ENCODE data around the gene C17orf75.
"Not testable (repeated sequence)": the region's sequence is repeated elsewhere in the genome, so short reads cannot be mapped to it uniquely, and the experiment has no call there.

The C17orf75 gene

GRCh38 chr17:32318071-32318470 lies 23.9 kb downstream of the C17orf75 start:
- H3K27ac ChIP-seq (ENCODE audit: low read length) = no peak overlapping the region
- H3K9me3 ChIP-seq (ENCODE audit: insufficient read depth, low read length) = no peaks in the 10 kb centered on the region
- no peak overlapping the region for H3K9ac ChIP-seq (ENCODE audit: low read length)
- H2AFZ ChIP-seq (ENCODE audit: low read depth, low read length) = no peak overlapping the region
- peaks cover 35% of the 10 kb centered on the region for H3K27me3 ChIP-seq (ENCODE audit: low read depth, low read length)
- H3K36me3 ChIP-seq (replicated peaks; ENCODE audit: low read depth, low read length) = no peaks in the 10 kb centered on the region
- H4K20me1 ChIP-seq (ENCODE audit: insufficient read depth, low read length) = no peaks in the 10 kb centered on the region
- H3K4me1 ChIP-seq (ENCODE audit: low read length) = peaks cover 7% of the 10 kb centered on the region
- H3K4me2 ChIP-seq (ENCODE audit: low read length) = no peak overlapping the region
- no peaks in the 10 kb centered on the region for H3K79me2 ChIP-seq (ENCODE audit: low read length)
- no peak overlapping the region for H3K4me3 ChIP-seq (ENCODE audit: low read length)
- TF ChIP-seq CTCF (IDR thresholded peaks at IDR 0.05; ENCODE audit: low read depth, low read length) (no peak), EZH2phosphoT487 (IDR thresholded peaks at IDR 0.05; ENCODE audit: low read depth) (no peak)

DNA sequence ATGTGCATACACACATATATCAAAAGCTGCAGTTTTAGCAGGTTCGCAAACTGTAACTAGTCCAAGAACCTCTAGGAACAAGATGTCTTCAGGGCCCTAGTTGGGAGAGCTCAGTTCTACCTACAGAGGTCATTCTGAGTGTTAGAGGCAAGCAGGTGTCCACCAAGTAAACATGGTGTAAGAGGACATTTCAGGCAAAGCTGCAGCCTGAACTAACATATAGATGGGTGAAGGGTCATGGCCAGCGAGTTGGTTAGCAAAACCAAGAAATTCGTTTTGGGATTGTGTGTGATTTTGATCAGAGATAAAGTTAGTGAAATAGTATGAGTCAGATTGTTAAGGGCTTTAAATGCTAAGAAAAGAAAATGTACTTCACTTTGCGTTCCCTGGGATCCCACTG lies 24.6 kb downstream of the C17orf75 start:
- Histone ChIP-seq H3K4me2 (ENCODE audit: low read length) (no peak overlapping the region), H3K4me1 (ENCODE audit: low read length) (peaks cover 7% of the 10 kb centered on the region), H4K20me1 (ENCODE audit: insufficient read depth, low read length) (no peaks in the 10 kb centered on the region), H3K27me3 (ENCODE audit: low read depth, low read length) (peaks cover 35% of the 10 kb centered on the region), H3K9ac (ENCODE audit: low read length) (no peak overlapping the region), H3K27ac (ENCODE audit: low read length) (no peak overlapping the region), H2AFZ (ENCODE audit: low read depth, low read length) (no peak overlapping the region), H3K4me3 (ENCODE audit: low read length) (no peak overlapping the region), H3K36me3 (replicated peaks; ENCODE audit: low read depth, low read length) (no peaks in the 10 kb centered on the region), H3K79me2 (ENCODE audit: low read length) (no peaks in the 10 kb centered on the region), H3K9me3 (ENCODE audit: insufficient read depth, low read length) (no peaks in the 10 kb centered on the region)
- TF ChIP-seq CTCF (IDR thresholded peaks at IDR 0.05; ENCODE audit: low read depth, low read length) = no peak
- no peak for TF ChIP-seq EZH2phosphoT487 (IDR thresholded peaks at IDR 0.05; ENCODE audit: low read depth)

DNA sequence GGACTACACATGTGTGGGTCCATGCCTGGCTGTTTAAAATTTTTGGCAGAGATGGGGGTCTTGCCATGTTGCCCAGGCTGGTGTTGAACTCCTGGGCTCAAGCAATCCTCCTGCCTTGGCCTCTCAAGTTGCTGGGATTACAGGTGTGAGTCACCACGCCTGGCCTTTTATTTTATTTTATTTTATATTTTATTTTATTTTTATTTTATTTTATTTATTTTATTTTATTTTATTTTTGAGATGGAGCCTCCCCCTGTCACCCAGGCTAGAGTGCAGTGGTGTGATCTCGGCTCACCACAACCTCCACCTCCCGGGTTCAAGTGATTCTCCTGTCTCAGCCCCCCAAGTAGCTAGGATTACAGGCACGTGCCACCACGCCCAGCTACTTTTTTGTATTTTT lies 25.3 kb downstream of the C17orf75 start:
- H3K4me2 ChIP-seq (ENCODE audit: low read length); H2AFZ ChIP-seq (ENCODE audit: low read depth, low read length); H3K9me3 ChIP-seq (ENCODE audit: insufficient read depth, low read length); H3K4me1 ChIP-seq (ENCODE audit: low read length); H4K20me1 ChIP-seq (ENCODE audit: insufficient read depth, low read length); H3K4me3 ChIP-seq (ENCODE audit: low read length); H3K9ac ChIP-seq (ENCODE audit: low read length); H3K79me2 ChIP-seq (ENCODE audit: low read length); H3K27ac ChIP-seq (ENCODE audit: low read length); H3K36me3 ChIP-seq (replicated peaks; ENCODE audit: low read depth, low read length): not testable (repeated sequence)
- H3K27me3 ChIP-seq (ENCODE audit: low read depth, low read length) = peaks cover 37% of the 10 kb centered on the region

- Histone ChIP-seq H3K4me2 (ENCODE audit: low read length) (no peak overlapping the region), H3K27me3 (ENCODE audit: low read depth, low read length) (peaks cover 47% of the 10 kb centered on the region), H3K9me3 (ENCODE audit: insufficient read depth, low read length) (no peaks in the 10 kb centered on the region), H3K9ac (ENCODE audit: low read length) (no peak overlapping the region), H3K4me3 (ENCODE audit: low read length) (no peak overlapping the region), H3K79me2 (ENCODE audit: low read length) (no peaks in the 10 kb centered on the region), H3K36me3 (replicated peaks; ENCODE audit: low read depth, low read length) (no peaks in the 10 kb centered on the region), H2AFZ (ENCODE audit: low read depth, low read length) (no peak overlapping the region), H3K4me1 (ENCODE audit: low read length) (peaks cover 12% of the 10 kb centered on the region), H4K20me1 (ENCODE audit: insufficient read depth, low read length) (no peaks in the 10 kb centered on the region), H3K27ac (ENCODE audit: low read length) (no peak overlapping the region)
- TF ChIP-seq EZH2phosphoT487 (IDR thresholded peaks at IDR 0.05; ENCODE audit: low read depth) = no peak
- no peak for TF ChIP-seq CTCF (IDR thresholded peaks at IDR 0.05; ENCODE audit: low read depth, low read length)
Measured at GRCh38 chr17:32315171-32315570, 26.8 kb downstream of the C17orf75 start.

GRCh38 chr17:32314636-32315035 lies 27.3 kb downstream of the C17orf75 start:
- Histone ChIP-seq H4K20me1 (ENCODE audit: insufficient read depth, low read length) (no peaks in the 10 kb centered on the region), H3K9ac (ENCODE audit: low read length) (no peak overlapping the region), H3K27me3 (ENCODE audit: low read depth, low read length) (peaks cover 50% of the 10 kb centered on the region), H3K4me3 (ENCODE audit: low read length) (no peak overlapping the region), H3K4me2 (ENCODE audit: low read length) (no peak overlapping the region), H3K36me3 (replicated peaks; ENCODE audit: low read depth, low read length) (no peaks in the 10 kb centered on the region), H3K79me2 (ENCODE audit: low read length) (no peaks in the 10 kb centered on the region), H2AFZ (ENCODE audit: low read depth, low read length) (no peak overlapping the region), H3K4me1 (ENCODE audit: low read length) (peaks cover 9% of the 10 kb centered on the region), H3K9me3 (ENCODE audit: insufficient read depth, low read length) (no peaks in the 10 kb centered on the region), H3K27ac (ENCODE audit: low read length) (no peak overlapping the region)
- no peak for TF ChIP-seq CTCF (IDR thresholded peaks at IDR 0.05; ENCODE audit: low read depth, low read length)

All from OCI-LY3 (cell line).